Gastrocnemius medialis (tissue), 4 donors: ENCODE measurements around the gene INPP5D. TPM values are rescaled to one million over a fixed set of nuclear protein-coding genes. Genes with fewer than 3 reads are reported as not detected.

Experiments used
- ATAC-seq, 2 donors: fragments of 150-250 bp; one replicate each; pipeline ENCODE4 v1.9.1; 2016
- DNase-seq, 2 donors: peaks; one replicate each; pipeline ENCODE4 v3.0.0-alpha.2; 2019
- H3K27ac ChIP-seq, 4 donors: fragments of 200-600 bp; sonication (generic); 1 replicate in 1 of 4; 2 replicates in 3 of 4; pipeline ENCODE4 v1.5.1; 2016 to 2018; ENCODE audit warnings: mild to moderate bottlenecking in 2 of 4, moderate library complexity in 1 of 4
- H3K27me3 ChIP-seq, 3 donors: fragments of 200-600 bp; sonication (generic) in 2 of 3; 1 replicate in 1 of 3; 2 replicates in 2 of 3; pipeline versions ENCODE4 v1.5.1 to v1.6.0; 2016 to 2019; ENCODE audit warnings: mild to moderate bottlenecking in 1 of 3, moderate library complexity in 1 of 3
- H3K36me3 ChIP-seq, 2 donors: fragments of 200-600 bp; sonication (generic) in 1 of 2; one replicate each; pipeline ENCODE4 v1.5.1; 2017 to 2018
- H3K4me1 ChIP-seq, 2 donors: fragments of 200-600 bp; sonication (generic) in 1 of 2; one replicate each; pipeline ENCODE4 v1.5.1; 2016 to 2017; ENCODE audit warnings: mild to moderate bottlenecking in 2 of 2
- H3K4me3 ChIP-seq, 4 donors: fragments of 200-600 bp; sonication (generic) in 3 of 4; 1 replicate in 1 of 4; 2 replicates in 3 of 4; pipeline ENCODE4 v1.5.1; 2016 to 2019; ENCODE audit warnings: mild to moderate bottlenecking in 2 of 4
- H3K9me3 ChIP-seq, 3 donors: fragments of 200-600 bp; sonication (generic) in 2 of 3; 1 replicate in 1 of 3; 2 replicates in 2 of 3; pipeline ENCODE4 v1.5.1; 2016 to 2019
- CTCF ChIP-seq, 5 experiments: fragments of 450-650 bp in 3 of 5; fragments of 200-600 bp in 2 of 5; sonication (generic) in 2 of 5; IDR thresholded peaks in 4 of 5; conservative IDR thresholded peaks in 1 of 5; 1 replicate in 4 of 5; 2 replicates in 1 of 5; pipeline ENCODE4 v1.5.1; 2016 to 2019; ENCODE audit warnings: antibody characterized with exemption in 5 of 5, mild to moderate bottlenecking in 3 of 5, moderate library complexity in 3 of 5
- POLR2A ChIP-seq, 2 donors: fragments of 450-650 bp; IDR thresholded peaks; one replicate each; pipeline ENCODE4 v1.6.1; 2017; ENCODE audit warnings: antibody characterized with exemption in 2 of 2, mild to moderate bottlenecking in 2 of 2, moderate library complexity in 2 of 2
- in situ Hi-C, 4 donors: fragments of 200-750 bp; cut with MboI; loops; one replicate each; pipeline versions ENCODE4 v1.15.0 to v1.8.0; 2017; ENCODE audit warnings: low sequenced_read_pairs in 4 of 4
- intact Hi-C: fragments of 100-400 bp; cut with DNase I; formaldehyde crosslinking; loops from one replicate; pipeline ENCODE4 v1.15.1; 2023; ENCODE audit warnings: low total_unique reads
- total RNA-seq, 4 donors: library from RNA; depleted of rRNA; stranded (reverse); fragments of >200 nt; gene quantifications; one replicate each; pipeline versions ENCODE4 v1.1.0 to v1.2.3, GENCODE V29; 2016

The INPP5D gene
- total RNA-seq, 4 donors from 2014 or later, result 1.7 to 18.7 (median 4.9) TPM

- intact Hi-C loops, result no loop called here
- in situ Hi-C loops, result no loop called here
- Histone ChIP-seq H3K4me1 (no peaks in the 10 kb centered on the region), H3K27ac (no peak overlapping the region), H3K27me3 (peaks cover 0 to 4% (median 0%) of the 10 kb centered on the region in 3 donors), H3K9me3 (no peaks in the 10 kb centered on the region), H3K36me3 (no peaks in the 10 kb centered on the region), H3K4me3 (no peak overlapping the region)
- TF ChIP-seq POLR2A (IDR thresholded peaks at IDR 0.05) (no peak), CTCF (IDR thresholded peaks at IDR 0.05 in 4 of 5, conservative IDR thresholded peaks at IDR 0.05 in 1 of 5) (no peak)
- ATAC-seq, result no peak
- DNase-seq, result no peak
These were observed 80.8 kb downstream of the INPP5D start for GRCh38 chr2:233140978-233141377.

- TF ChIP-seq CTCF (IDR thresholded peaks at IDR 0.05 in 4 of 5, conservative IDR thresholded peaks at IDR 0.05 in 1 of 5) (no peak), POLR2A (IDR thresholded peaks at IDR 0.05) (no peak)
- Histone ChIP-seq H3K27ac (no peak overlapping the region), H3K27me3 (peaks cover 0 to 4% (median 0%) of the 10 kb centered on the region in 3 donors), H3K36me3 (no peaks in the 10 kb centered on the region), H3K4me1 (no peaks in the 10 kb centered on the region), H3K4me3 (no peak overlapping the region), H3K9me3 (no peaks in the 10 kb centered on the region)
- ATAC-seq, result no peak
- DNase-seq, result no peak
- in situ Hi-C loops, result no loop called here
- intact Hi-C loops, result no loop called here
These were observed 81.8 kb downstream of the INPP5D start for GRCh38 chr2:233141901-233142300.

- no peak for DNase-seq
- no peaks in the 10 kb centered on the region for H3K36me3 ChIP-seq
- no peaks in the 10 kb centered on the region for H3K4me1 ChIP-seq
- H3K4me3 ChIP-seq, result no peak overlapping the region
- ATAC-seq, result no peak
- H3K27me3 ChIP-seq, result peaks cover 0 to 4% (median 0%) of the 10 kb centered on the region in 3 donors
- intact Hi-C loops (no loop called here), in situ Hi-C loops (no loop called here)
- TF ChIP-seq CTCF (IDR thresholded peaks at IDR 0.05 in 4 of 5, conservative IDR thresholded peaks at IDR 0.05 in 1 of 5) (no peak), POLR2A (IDR thresholded peaks at IDR 0.05) (no peak)
- no peak overlapping the region for H3K27ac ChIP-seq
- H3K9me3 ChIP-seq, result no peaks in the 10 kb centered on the region
These were observed 82.3 kb downstream of the INPP5D start for GRCh38 chr2:233142355-233142897.

GRCh38 chr2:233143700-233144331 is 83.7 kb downstream of the INPP5D start:
- Histone ChIP-seq H3K4me3 (no peak overlapping the region), H3K27ac (no peak overlapping the region), H3K4me1 (no peaks in the 10 kb centered on the region), H3K36me3 (no peaks in the 10 kb centered on the region), H3K27me3 (peaks cover 0 to 4% (median 0%) of the 10 kb centered on the region in 3 donors), H3K9me3 (no peaks in the 10 kb centered on the region)
- in situ Hi-C loops (no loop called here), intact Hi-C loops (no loop called here)
- TF ChIP-seq POLR2A (IDR thresholded peaks at IDR 0.05) (no peak), CTCF (IDR thresholded peaks at IDR 0.05 in 4 of 5, conservative IDR thresholded peaks at IDR 0.05 in 1 of 5) (no peak)
- no peak for DNase-seq
- no peak for ATAC-seq
